Fibroblast of mammary gland (primary cell): ENCODE results near the gene GTPBP10.

Experiments used
- DNase-seq: peaks from one replicate; pipeline ENCODE4 v3.0.0-alpha.2; 2010; ENCODE audit warnings: low read depth
- H3K4me3 ChIP-seq: 2 replicates; pipeline ENCODE4 v1.5.1; 2011; ENCODE audit warnings: low read depth, mild to moderate bottlenecking, low read length, moderate library complexity; ENCODE audit not compliant: control insufficient read depth
- TF ChIP-seq, protein P1 (sequence below): conservative IDR thresholded peaks from 2 replicates; pipeline ENCODE4 v1.5.1; 2011; ENCODE audit warnings: low read depth, low read length, inconsistent platforms; ENCODE audit not compliant: control insufficient read depth, insufficient read depth

The GTPBP10 gene, protein sequence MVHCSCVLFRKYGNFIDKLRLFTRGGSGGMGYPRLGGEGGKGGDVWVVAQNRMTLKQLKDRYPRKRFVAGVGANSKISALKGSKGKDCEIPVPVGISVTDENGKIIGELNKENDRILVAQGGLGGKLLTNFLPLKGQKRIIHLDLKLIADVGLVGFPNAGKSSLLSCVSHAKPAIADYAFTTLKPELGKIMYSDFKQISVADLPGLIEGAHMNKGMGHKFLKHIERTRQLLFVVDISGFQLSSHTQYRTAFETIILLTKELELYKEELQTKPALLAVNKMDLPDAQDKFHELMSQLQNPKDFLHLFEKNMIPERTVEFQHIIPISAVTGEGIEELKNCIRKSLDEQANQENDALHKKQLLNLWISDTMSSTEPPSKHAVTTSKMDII

DNA sequence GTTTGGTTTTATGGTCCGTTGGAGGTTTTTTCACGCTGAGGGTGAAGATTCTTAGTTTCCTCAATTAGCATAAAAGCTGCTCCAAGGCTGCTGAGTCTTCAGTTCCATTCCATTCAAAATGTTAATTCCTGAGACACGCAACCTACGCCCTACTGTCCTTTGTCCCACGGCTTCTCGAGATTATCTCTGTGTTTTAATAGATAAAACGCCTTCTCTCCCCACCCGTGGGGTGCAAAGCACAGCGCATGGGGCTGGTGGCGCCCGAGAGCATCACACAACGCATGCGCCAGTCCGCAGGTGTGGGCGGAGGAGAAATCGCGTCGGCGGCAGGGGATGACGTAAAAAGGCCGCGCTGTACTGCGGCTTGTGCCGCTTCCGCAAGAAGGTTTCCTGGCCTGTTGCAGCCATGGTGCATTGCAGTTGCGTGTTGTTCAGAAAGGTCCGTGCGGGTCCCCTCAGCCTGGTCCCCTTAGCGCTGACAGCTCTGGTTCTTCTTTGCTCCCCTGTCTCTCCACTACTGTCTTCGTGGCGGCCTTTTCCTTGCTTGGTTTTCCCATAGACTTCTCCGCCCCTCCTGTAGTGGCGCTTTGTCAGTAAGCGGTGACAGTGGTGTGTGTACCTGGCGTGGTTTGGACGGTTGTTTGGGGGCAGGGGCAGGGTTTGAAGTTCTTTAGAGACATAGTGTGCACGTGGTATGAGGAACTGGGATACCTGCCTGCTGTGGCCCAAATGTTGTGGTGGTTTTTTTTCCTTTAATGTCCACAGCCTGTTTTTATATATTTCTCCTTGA is at the start of gene GTPBP10:
GTPBP10 (plus strand) TSS at position 381 of the 790 bp plus-strand sequence; CDS start at position 407, 26 bp downstream.
- TF ChIP-seq, protein P1, sequence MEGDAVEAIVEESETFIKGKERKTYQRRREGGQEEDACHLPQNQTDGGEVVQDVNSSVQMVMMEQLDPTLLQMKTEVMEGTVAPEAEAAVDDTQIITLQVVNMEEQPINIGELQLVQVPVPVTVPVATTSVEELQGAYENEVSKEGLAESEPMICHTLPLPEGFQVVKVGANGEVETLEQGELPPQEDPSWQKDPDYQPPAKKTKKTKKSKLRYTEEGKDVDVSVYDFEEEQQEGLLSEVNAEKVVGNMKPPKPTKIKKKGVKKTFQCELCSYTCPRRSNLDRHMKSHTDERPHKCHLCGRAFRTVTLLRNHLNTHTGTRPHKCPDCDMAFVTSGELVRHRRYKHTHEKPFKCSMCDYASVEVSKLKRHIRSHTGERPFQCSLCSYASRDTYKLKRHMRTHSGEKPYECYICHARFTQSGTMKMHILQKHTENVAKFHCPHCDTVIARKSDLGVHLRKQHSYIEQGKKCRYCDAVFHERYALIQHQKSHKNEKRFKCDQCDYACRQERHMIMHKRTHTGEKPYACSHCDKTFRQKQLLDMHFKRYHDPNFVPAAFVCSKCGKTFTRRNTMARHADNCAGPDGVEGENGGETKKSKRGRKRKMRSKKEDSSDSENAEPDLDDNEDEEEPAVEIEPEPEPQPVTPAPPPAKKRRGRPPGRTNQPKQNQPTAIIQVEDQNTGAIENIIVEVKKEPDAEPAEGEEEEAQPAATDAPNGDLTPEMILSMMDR = peak; percentile 62
- H3K4me3 ChIP-seq = peak within 1 kb of the TSS; percentile 98
- peak; percentile 94 for DNase-seq

DNA sequence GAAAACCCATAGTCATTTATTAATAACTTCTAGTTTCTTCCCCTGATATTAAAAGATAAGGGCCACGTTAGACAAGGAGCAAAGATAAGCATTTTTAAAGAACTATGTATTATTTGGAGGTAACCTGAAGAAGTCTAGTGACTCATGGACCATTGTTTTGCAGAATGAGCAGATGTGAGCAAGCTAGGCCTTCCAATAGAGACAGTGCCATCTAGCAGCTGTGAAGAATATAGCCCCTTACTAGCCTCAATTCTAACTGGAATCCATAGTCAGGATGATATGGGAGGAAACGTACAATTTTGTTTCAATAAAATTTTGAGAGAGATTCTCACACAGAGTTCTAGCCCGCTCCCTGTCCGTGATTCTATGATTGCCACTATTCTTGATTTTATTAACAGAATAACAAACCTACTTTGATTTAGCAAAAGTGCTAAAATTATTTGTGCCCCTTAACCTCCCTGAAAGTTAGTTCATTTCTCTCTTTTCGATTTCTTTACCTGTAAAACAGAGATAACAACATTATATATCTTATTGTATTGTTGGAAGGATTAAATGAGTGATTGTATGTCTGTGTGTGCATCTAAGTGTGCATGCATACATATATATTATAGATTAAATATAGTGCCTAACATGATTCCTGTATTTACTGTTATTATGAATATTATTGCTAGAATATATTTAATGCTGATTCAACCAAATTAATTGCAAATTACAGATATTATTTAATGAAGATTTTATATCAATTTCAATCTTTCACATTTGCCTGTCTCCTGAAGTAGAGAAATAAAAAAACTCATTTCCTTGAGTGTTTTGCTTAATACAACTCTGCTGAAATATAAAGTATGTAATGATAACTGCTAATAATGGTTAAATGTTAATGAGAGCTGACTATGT is 48.1 kb upstream of the GTPBP10 start:
- H3K4me3 ChIP-seq = no peak overlapping the region
- TF ChIP-seq, protein P1 = peak; percentile 95
- peak; percentile 85 for DNase-seq

DNA sequence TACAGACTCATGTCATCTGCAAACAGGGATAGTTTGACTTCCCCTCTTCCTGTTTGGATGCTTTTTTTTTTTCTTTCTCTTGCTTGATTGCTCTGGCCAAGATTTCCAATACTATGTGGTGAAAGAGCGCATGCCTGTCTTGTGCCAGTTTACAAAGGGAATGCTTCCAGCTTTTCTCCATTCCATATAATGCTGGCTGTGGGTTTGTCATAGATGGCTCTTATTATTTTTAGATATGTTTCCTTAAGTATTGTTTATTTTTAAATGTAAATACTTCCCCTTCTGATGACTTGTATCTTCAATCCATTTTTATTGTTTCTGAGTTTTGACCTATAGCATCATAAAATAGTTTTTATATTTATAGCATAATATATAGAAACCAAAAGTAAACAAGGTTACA is 43.3 kb upstream of the GTPBP10 start:
- no peak for DNase-seq
- no peak overlapping the region for H3K4me3 ChIP-seq
- TF ChIP-seq, protein P1 = no peak

DNA sequence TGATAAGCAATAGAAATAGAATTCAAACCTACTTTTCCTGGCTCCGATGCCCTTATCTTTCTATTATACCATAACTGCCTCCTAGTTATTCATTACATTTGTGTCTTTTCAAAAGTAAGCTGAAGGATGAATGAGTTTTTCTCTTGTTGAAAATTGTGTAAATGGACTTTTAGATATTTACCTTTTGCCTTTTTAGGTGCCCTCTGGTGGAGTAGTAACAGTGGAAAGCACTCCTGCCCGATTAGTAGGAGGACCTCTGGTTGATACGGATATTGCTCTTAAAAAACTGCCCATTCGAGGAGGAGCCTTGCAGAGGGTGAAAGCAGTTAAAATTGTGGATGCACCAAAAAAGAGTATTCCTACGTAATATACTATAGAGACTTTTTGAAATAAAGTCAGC is 36.6 kb upstream of the GTPBP10 start:
- DNase-seq = no peak
- no peak overlapping the region for H3K4me3 ChIP-seq
- TF ChIP-seq, protein P1 = no peak

DNA sequence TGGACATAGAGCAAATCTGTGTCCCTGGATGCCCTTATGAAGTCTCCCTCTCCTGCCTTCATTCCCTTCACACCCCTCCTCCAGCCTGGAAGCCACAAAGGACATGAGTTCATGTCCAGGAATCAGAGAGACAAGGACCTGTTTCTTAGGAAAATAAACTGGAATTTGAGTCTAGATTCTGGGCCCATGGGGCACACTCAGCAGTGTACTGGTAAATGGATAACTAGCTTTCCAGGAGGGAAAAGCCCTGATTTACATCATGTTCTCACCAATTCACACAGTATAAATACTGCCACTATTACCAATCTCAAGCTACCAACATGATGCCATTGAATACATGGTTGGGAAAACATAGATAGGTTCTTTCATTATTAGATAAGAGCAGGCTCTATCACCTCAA is 35.3 kb upstream of the GTPBP10 start:
- no peak overlapping the region for H3K4me3 ChIP-seq
- TF ChIP-seq, protein P1 = no peak
- DNase-seq = no peak

DNA sequence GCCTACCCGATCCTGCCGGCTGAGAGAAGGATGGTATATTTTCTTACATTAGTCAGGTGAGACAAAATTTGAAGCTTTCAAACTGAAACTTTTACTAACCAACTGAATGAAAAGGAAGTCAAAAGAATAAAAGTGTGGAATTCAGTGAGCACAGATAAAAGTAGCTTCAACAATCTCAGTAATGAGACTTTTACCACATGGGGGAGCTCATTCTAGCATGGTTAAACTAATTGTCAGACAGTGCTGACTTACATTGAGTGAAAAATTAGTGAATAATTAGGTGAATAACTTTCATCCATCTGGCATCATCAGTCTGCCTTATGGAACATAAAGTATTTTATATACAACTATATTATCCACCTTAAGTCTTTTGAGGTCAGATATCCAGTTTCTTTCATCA is 33.8 kb upstream of the GTPBP10 start:
- peak; percentile 30 for DNase-seq
- TF ChIP-seq, protein P1 = peak; percentile 34
- no peak overlapping the region for H3K4me3 ChIP-seq
